Effector CD8-positive, alpha-beta T cell (primary cell): ENCODE measurements around the gene SUSD4.

Experiments
- DNase-seq: peaks from one replicate; lab custom pipeline; 2025; lab: John Stamatoyannopoulos, UW

SUSD4 gene

DNA sequence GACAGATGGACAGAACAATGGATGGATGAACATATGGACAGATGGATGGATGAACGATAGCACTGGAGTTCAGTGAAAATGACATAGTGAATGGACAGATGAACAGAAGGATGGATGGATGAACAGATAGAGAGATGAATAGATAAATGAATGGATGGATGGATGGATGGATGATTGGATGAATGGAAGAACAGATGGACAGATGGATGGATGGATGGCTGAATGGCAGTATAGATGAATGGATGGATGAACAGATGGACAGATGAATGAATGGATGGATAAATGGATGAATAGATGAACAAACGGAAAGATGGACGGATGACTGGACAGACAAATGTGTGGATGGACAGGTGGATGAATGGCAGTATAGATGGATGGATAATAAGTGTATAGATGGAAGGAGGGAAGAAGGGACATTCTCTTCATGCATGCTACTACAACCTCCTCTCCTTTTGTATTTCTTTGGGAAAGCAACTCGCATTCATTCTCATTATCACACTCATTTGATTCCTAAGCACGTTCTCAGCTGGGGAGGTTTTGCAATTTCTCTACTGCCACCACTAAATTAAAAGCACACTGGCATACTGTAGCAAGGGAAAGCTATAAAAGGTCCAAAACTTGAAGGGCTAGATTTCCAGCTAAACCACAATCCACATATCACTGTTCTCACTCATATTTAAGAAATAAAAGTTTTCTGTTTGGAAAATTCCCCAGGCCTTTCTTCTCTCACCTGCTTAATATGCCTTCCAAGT, 34.1 kb downstream of the SUSD4 start:
- no peak for DNase-seq

DNA sequence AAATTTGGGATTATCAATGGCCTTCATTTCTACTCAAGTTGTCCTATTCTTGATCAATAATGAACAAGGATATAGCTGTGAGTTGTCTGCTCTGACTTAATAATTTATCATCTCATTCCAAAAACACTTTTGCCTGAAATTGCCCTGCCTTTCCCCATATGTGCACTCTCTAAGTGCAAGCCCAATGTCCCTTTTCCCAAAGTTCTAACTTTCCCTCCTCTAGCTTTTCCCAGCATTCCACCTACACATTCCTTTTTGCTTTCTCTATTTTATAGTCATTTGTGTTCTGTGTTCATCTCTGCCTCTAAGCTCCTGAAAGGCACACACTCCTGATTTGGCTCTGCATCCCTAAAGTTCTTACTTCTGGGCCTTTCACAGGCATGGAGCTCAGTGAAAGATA, 34.7 kb downstream of the SUSD4 start:
- DNase-seq = no peak

DNA sequence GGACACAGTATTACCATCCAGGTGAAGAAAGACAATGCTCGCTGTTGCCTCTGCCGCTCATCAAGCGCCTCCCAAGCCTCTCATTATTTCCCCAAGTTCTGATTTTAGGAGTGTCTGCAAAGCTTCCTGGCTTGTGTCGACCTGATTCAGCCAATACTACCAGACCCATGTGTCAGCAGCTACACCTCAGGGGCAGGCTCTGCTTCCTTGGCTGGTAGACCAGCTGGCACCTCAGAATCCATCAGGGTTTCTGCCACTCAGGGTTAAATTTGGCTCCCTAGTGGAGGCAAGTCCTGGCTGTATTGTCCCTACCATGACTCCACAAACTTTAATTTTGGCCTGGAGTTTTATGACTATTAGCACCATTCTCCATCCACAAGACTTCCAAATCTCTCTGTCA, 35.4 kb downstream of the SUSD4 start:
- DNase-seq = no peak

DNA sequence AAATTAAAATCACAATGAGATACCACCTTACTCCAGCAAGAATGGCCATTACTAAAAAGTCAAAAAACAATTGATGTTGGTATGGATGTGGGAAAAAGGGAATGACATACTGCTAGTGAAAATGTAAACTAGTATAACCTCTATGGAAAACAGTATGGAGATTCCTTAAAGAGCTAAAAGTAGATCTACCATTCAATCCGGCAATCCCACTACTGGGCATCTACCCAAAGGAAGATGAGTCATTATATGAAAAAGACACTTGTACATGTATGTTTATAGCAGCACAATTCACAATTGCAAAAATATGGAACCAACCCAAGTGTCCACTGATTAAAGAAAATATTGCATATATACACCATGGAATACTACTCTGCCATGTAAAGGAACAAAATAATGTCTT, 37.2 kb downstream of the SUSD4 start:
- DNase-seq = no peak

DNA sequence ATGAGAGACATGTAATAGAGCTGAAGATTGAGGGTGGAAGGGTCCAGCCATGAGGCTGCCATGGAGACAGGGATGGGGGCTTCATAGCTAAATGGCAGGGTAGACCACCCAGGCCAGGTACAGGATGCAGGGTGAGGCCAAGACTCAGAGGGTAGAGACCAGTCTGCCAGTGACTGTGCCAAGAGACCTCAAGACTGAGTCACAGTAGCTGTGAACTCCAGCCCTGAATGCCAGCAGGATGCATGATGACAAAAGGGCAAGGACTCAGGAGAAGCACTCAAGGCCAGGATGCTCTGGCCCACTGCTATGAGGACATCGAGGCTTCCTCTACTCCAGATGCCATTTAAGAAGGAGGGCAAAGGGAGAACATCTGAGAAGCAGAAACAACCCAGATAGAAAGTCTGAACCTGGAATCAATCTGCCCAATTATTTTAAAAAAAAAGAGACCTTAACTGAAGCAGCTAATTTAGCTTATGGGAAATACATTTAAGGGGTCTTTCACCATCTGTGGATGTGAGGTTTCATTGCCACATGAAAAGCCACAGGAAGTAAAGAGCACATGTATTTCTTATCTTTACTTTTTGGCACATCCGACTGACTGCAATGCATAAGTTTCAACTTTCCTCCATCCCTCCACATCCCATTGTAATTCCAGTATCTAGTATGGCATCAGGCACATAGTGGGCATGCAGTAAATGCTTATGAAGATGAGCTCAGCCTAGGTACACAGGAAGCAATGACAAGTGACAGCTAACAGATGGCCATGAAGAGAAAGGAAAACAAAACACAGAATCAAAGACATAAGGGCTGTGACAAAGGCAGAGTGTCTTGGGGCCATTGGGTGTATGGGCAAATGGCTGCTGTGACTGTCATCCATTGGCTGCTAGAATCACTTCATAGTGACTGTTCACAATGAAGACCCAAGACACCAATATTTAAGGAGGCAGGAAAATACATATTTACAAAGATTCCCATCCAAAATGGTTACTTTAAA, 40.2 kb downstream of the SUSD4 start:
- DNase-seq = no peak

DNA sequence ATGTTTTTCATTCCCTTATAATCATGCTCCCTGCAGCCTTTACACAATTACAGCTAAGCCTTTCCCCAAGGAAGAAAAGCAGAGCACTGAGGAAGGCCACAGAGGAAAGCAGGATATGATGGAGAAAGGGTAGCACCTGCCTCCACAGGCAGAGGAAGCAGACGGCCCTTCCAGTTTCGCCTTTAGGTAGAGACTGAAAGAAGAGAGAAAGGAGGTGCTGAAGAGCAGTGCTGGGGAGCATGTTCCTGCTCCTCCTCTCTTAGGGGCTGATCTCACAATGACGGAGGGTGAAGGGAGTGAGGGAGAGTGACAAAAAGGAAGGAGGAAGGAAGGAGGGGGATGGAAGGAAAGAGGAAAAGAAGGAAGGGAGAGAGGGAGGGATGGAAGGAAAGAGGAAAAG, 41.1 kb downstream of the SUSD4 start:
- no peak for DNase-seq

DNA sequence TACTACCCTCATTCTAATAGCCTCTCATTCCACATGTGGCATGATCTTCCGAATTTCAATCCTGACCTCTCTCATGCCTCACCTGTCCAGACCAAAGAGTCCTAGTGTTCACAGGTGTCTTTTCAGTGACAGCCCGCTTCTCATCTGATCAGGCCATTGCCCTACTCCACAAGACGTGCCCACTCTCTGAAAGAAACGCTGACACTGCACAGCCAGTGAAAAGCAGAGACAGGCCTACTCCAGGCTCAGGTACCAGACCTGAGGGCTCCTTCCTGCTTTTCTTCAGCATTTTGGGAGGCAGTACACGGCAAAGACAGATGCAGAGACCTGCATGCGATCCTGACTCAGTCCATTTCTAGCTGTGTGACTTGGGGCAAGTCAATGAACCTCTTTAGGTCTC, 43.0 kb downstream of the SUSD4 start:
- no peak for DNase-seq

DNA sequence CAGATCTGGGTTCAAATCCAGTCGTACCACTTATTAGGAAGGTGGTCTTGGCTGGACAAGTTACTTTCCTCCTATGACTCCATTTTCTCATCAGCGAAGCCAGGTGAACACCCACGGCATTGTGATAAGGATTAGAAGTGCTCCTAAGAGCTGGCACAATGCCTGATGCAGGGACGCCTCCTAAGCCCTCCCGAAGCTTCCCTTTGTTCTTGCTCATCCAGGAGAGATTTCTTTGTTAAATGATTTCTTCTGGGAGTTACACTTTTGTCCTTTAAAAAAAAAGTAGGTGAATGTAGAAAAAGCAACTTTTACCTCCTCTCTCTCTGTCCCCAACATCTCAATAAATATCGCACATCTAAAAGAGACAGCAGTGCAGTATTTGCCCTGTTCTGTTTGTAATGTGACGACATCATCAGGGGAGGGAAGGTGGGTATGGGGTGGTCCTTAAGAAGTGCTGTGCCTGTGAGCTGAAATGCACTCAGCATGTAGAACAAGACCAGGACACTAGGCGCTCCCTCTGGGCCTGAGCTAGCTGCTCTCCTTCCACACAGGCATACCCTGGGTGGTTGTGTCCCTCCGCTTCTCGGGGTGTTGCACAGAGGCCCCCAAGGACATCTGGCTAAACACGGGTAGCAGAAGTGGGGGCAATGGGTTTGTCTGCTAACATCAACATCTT, 43.9 kb downstream of the SUSD4 start:
- no peak for DNase-seq

DNA sequence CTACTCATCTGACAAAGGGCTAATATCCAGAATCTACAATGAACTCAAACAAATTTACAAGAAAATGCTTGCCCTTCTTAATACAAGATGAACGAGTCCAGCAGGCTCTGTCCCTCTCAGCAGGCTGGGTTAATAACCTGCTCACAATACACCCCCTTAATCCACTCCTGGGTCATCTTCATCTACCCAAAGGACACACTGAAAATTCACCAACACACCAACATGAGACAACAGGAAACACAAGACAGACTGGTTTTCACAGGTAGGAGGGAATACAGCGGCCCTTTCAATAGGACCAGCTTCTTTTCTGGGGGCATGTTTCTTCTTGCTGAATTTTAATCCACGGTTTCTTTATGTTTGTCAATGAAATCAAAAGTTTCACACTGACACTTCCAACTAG, 44.6 kb downstream of the SUSD4 start:
- DNase-seq = no peak

DNA sequence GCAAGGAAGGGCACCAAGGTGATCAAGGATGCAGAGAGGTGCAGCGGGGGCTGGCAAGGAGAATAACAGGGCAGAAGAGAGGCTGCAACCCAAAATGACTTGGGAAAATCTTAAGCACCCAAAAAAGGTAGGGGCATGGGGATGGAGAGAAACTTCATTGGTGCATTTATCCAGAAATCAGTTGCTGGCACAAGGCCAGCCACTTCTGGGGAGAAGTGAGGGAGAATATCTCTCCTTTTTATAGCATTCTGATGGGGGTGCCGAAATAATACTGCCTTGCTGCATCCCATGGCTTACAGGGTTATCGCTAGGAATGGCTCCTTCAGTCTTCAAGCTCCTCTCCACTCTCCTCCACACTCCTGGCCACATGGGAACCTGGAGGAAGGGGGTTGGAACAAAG, 47.9 kb downstream of the SUSD4 start:
- no peak for DNase-seq

DNA sequence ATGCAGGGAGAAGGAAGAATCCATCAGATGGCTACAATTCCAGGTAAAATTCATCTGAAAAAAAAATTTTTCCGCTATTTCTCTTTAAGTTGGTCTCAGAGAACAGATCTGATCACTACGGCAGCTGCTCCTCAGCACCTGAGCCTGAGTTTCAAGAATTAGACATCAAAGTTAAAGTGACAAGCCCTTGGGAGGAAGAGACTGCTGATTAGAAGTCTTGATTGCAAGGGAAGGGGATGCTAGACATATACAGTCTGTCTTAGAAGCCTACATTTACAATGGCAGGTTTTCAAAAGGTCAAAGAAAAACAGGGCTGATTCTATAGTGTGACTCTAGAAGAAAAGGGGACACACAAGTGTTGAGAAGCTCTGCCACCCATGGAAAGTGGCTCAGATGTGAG, 48.3 kb downstream of the SUSD4 start:
- DNase-seq = no peak

DNA sequence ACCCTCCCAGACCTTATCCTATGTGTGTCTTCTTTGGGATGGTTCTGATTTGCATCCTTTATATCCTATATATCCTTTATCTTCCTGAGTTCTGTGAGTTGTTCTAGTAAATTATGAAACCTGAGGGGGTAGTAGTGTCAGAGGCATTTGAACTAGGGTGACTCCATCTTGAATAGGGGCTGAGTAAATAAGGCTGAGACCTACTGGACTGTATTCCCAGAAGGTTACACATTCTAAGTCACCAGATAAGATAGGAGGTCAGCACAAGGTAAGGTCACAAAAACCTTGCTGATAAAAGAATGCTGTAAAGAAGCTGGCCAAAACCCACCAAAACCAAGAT, 50.6 kb downstream of the SUSD4 start:
- DNase-seq = no peak

DNA sequence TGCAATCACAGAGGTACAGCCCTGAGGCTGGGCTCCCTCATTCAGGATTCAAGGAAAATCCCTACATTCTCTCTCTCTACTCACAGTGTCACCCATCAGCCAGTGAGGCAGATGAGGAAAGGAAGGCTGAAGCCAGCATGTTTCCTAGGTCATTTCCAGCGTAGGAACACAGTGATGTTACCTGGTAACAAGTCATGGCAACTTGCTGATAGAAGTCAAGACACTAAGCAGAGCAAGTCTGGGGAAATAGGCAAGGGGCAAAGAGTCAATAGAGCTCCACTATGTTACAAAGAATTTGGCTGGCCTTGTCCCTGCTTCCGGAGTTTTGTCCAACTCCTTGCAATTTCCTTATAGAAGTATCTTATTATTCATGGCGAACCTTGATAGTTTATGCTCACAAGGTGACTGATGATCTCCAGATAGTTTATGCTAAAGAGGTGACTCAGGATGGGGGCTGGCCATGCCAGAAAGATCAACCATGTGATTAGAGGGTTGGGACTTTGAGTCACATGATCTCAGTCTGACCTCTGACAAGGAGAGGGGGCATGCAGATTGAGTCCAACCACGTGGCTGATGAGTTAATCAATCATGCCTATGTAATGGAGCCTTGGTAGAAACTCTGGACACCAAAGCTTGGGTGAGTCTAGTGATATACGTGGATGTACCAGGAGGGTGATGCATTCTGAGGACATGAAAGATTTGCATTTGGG, 51.1 kb downstream of the SUSD4 start:
- no peak for DNase-seq

DNA sequence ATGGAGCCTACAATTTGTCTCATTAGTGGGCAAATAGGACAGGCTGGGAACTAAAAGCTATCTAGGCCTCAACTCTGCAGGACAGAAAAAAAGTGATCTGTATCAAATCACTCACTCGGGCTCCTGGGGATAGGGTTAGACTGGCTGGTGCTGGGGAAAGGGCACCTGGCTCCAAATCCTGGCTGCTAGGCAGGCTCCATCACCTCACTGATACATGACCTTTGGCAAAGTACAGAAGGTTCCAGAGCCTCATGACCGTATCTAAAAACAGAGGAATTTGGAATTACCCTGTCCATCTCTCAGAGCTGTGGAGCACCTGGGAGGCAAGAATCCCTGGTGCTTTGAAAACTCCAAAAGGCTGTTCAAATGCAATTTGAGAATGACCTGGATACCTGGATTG, 51.7 kb downstream of the SUSD4 start:
- DNase-seq = no peak

DNA sequence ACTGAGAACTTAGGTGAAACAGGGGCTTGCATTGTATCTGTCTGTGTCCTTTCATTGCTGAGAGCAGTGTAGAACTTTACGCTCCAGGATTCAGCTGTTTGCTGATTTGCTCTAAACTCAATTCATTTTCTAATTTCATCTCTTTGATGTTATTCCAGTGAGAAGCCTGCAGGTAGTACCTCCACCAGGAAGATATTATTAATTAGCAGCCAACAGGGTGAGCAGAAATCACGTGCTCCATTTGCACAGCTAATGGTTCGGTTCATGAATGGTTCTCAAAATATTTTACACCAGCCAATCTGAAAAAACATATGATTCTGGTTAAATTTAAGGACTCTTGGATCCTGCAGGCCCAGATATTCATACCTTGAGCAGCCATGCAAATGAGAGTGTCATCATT, 52.1 kb downstream of the SUSD4 start:
- no peak for DNase-seq

DNA sequence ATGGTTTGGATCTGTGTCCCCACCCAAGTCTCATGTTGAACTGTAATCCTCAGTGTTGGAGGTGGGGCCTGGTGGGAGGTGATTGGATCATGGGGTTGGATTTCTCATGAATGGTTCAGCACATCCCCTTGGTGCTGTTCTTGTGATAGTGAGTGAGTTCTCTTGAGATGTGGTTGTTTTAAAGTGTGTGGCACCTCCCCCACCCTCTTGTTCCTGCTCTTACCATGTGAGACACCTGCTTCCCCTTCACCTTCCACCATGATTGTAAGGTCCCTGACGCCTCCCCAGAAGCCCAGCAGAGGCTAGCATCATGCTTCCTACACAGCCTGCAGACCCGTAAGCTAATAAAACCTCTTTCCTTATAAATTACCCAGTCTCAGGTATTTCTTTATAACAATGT, 55.8 kb downstream of the SUSD4 start:
- no peak for DNase-seq

DNA sequence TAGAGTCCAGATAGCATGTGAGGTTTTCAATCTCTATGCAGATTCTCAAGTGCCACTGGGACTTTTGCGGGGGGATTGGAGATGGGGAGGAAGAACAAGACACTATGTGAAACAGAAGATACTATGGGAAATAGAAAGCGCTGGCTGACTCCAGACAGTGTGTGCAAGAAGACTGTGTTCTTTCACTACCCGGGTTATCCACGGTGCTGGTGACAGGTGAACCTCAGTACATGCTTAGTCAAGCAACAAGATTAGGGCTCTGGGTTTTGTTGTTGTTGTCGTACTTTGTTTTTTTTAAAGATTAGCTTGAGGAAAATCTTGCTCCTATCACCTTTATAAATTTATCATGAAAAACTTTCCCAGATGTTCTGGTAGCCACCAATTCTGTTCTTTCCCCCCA, 56.4 kb downstream of the SUSD4 start:
- DNase-seq = no peak

DNA sequence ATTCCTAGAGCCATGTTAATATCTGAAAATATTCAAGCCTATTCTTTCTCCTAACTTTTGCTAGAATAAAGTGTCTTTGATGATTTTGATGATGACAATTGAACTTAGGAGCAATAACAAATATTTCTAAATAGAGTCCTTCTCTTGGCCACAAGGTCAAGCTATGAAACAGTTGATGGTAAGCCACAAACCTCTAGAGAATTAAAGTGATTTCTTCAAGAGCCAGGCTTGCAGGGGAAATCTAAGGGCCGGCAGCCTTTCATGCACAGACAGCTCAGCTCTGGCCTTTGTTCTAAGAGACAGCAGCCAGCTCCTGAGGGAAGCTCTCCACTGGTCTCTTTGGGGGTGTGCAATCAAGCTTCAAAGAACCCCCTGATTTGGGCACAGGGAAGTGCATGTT, 59.0 kb downstream of the SUSD4 start:
- DNase-seq = no peak

DNA sequence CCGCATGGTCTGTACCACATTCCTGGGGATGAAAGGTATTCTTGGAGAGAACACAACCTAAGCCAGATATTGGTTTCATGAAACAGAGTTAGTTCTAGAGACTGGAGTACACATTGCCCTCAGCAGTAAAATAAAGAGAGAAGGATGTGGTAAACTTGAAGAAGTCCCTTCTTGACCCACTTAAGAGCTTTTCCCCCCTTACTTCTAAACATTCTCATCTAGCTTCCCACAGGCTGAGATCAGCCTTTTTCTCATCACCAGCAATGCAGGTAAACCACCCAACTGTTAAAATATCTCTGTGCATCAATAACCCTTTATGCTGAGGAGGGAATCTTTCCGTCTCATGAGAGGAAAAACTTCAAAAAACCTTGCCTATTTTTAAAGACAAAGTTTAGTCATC, 62.6 kb downstream of the SUSD4 start:
- no peak for DNase-seq

DNA sequence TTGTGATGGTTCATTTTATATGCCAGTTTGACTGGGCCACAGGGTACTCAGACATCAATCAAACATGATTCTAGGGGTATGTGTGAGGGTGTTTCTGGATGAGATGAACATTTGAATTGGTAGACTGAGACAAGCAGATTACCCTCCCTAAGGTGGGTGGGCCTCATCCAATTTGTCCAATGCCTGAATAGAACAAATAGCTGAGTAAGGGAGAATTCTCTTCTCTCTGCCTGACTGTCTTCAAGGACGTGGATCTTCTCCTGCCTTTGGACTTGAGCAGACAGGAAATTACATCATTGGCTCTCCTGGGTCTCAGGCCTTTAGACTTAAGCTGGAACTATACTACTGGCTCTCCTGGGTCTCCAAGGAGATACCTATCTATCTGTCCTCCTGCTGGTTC, 64.4 kb downstream of the SUSD4 start:
- no peak for DNase-seq

DNA sequence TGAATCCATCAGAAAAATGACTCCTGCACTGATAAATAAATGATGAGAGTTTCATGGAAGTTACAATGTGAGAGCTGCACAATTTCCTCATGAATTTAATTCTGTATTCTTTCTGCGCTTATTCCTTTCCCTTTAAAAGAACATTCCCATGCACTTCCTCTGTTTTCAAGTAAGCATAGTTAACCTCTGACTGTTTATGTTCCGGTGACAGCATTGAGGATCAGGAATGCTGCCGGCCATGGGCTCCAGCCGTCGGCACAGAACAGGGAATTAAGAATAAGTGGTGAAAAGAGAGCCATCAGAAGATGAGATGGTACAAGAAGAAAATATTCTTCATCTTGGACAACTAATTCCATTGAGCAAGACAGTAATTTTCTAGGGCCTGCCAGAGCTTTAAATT, 65.3 kb downstream of the SUSD4 start:
- DNase-seq = no peak

DNA sequence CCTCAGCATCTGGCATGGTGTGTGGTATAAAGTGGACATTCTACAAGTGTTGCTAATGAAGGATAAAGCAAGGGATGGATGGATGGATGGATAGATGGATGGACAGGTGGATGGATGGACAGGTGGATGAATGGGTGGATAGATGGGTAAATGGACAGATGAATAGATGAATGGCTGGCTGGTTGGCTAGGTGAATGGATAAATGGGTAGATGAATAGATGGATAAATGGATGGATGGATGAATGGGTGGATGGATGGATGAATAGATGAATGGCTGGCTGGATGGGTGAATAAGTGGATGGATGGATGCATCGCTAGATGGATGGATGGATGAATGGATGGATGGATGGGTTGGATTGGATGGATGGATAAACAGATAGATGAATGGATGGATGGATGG, 66.2 kb downstream of the SUSD4 start:
- no peak for DNase-seq
